ENCODE measurements around the gene ZNF611.

DNA sequence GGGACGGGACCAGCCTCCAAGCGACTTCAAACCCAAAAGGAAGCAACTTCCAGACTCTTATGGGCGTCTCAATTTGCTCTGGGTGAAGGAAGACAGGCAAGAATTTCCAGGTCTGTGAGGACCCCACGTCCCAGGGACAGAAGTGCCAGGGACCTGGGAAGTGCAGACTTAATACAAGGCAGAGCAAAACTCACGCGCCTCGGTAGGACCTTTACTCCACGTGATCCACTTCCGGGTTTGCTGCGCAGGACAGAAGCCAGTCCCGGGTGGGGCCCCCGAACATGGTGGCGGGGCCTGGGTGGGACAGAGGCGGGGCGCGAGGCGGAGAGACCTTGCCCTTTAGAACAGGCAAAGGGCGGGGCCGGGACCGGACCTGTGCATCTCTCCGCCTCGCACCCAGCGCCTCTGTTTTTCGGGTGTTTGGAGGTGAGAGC, 9.3 kb downstream of the ZNF611 start:
- no peak for TF ChIP-seq CTCF (IDR thresholded peaks at IDR 0.05)
- TF ChIP-seq, protein P1, sequence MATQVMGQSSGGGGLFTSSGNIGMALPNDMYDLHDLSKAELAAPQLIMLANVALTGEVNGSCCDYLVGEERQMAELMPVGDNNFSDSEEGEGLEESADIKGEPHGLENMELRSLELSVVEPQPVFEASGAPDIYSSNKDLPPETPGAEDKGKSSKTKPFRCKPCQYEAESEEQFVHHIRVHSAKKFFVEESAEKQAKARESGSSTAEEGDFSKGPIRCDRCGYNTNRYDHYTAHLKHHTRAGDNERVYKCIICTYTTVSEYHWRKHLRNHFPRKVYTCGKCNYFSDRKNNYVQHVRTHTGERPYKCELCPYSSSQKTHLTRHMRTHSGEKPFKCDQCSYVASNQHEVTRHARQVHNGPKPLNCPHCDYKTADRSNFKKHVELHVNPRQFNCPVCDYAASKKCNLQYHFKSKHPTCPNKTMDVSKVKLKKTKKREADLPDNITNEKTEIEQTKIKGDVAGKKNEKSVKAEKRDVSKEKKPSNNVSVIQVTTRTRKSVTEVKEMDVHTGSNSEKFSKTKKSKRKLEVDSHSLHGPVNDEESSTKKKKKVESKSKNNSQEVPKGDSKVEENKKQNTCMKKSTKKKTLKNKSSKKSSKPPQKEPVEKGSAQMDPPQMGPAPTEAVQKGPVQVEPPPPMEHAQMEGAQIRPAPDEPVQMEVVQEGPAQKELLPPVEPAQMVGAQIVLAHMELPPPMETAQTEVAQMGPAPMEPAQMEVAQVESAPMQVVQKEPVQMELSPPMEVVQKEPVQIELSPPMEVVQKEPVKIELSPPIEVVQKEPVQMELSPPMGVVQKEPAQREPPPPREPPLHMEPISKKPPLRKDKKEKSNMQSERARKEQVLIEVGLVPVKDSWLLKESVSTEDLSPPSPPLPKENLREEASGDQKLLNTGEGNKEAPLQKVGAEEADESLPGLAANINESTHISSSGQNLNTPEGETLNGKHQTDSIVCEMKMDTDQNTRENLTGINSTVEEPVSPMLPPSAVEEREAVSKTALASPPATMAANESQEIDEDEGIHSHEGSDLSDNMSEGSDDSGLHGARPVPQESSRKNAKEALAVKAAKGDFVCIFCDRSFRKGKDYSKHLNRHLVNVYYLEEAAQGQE (IDR thresholded peaks at IDR 0.05; ENCODE audit: insufficient read depth in 1 of 2, low read depth in 2 of 2, low read length in 1 of 2), result no peak
